GM12892 (cell line): ENCODE measurements around the gene NNMT.

Experiments
- POLR2A ChIP-seq: IDR thresholded peaks from 2 replicates; pipeline ENCODE4 v1.6.1; 2011; ENCODE audit warnings: low read depth, low read length, control low read depth
- POLR2AphosphoS5 ChIP-seq: IDR thresholded peaks from 2 replicates; pipeline ENCODE4 v1.6.1; 2011; ENCODE audit warnings: low read depth, low read length, control low read depth

- TF ChIP-seq POLR2AphosphoS5 (no peak), POLR2A (no peak)
Observed at GRCh38 chr11:114278342-114279065, 17.7 kb upstream of the NNMT start.
